B cell (primary cell): Measurements from ENCODE around the gene SLC44A2. TPM values are rescaled to one million over a fixed set of nuclear protein-coding genes. Genes with fewer than 3 reads are reported as not detected.
A peak's percentile ranks its signal among the peaks of the same experiment; 100 is the strongest.

Experiments
- ATAC-seq: fragments of 200-7000 bp; cut with Tn5 transposase; one replicate; pipeline ENCODE4 v1.10.0; 2021; ENCODE audit warnings: low read depth, mild to moderate bottlenecking, moderate number of reproducible peaks, moderate library complexity
- CTCF ChIA-PET: fragments of 350-600 bp; sonication (Branson Sonifier 250); formaldehyde crosslinking; loops from one replicate; lab custom pipeline; 2021; ENCODE audit warnings: antibody characterized with exemption, inconsistent platforms; lab: Charles Lee
- POLR2A ChIA-PET: fragments of 350-600 bp; sonication (Branson Sonifier 250); formaldehyde crosslinking; loops from one replicate; lab custom pipeline; 2021; ENCODE audit warnings: antibody characterized with exemption; lab: Charles Lee
- DNase-seq: peaks from one replicate; pipeline ENCODE4 v3.0.0; 2013
- H2AFZ ChIP-seq: 2 replicates; pipeline ENCODE4 v1.6.1; 2012; ENCODE audit warnings: mild to moderate bottlenecking, low read depth, low read length; ENCODE audit not compliant: insufficient read depth, poor library complexity, severe bottlenecking
- H3K27ac ChIP-seq, 2 donors: 1 replicate in 1 of 2; 2 replicates in 1 of 2; pipeline ENCODE4 v1.5.1; 2012 to 2013; ENCODE audit warnings: low read length in 2 of 2, mild to moderate bottlenecking in 2 of 2, moderate library complexity in 1 of 2
- H3K27me3 ChIP-seq, 4 experiments: fragments of 200-600 bp in 1 of 4; sonication (generic) in 1 of 4; replicated peaks in 1 of 4; 1 replicate in 2 of 4; 2 replicates in 2 of 4; pipeline versions ENCODE4 v1.6.1 to v1.7.0; 2013 to 2016; ENCODE audit warnings: low read length in 3 of 4, mild to moderate bottlenecking in 2 of 4, mixed read lengths in 1 of 4, moderate library complexity in 1 of 4; ENCODE audit not compliant: insufficient read depth in 4 of 4, control insufficient read depth in 3 of 4; ENCODE audit errors: control extremely low read depth in 1 of 4
- H3K36me3 ChIP-seq, 2 experiments: replicated peaks in 1 of 2; 1 replicate in 1 of 2; 2 replicates in 1 of 2; pipeline versions ENCODE4 v1.6.1 to v1.7.1; 2013; ENCODE audit warnings: low read length in 1 of 2; ENCODE audit not compliant: insufficient read depth in 2 of 2, control insufficient read depth in 1 of 2; ENCODE audit errors: control extremely low read depth in 1 of 2, extremely low read depth in 1 of 2
- H3K4me1 ChIP-seq, 2 donors: fragments of 200-600 bp in 1 of 2; sonication (generic) in 1 of 2; 1 replicate in 1 of 2; 2 replicates in 1 of 2; pipeline versions ENCODE4 v1.5.1 to v1.6.1; 2013 to 2017; ENCODE audit warnings: low read length in 2 of 2; ENCODE audit not compliant: control insufficient read depth in 2 of 2, insufficient read depth in 2 of 2
- H3K4me2 ChIP-seq: replicated peaks from 2 replicates; pipeline ENCODE3; 2012; ENCODE audit warnings: mild to moderate bottlenecking, low read depth, low read length; ENCODE audit not compliant: poor library complexity, severe bottlenecking
- H3K4me3 ChIP-seq, 5 experiments: fragments of 200-600 bp in 1 of 5; sonication (generic) in 1 of 5; 1 replicate in 3 of 5; 2 replicates in 2 of 5; pipeline versions ENCODE4 v1.5.1 to v1.7.0; 2011 to 2016; ENCODE audit warnings: low read length in 4 of 5, mild to moderate bottlenecking in 4 of 5, low read depth in 2 of 5, control low read depth in 1 of 5, moderate library complexity in 1 of 5; ENCODE audit not compliant: insufficient read depth in 1 of 5; ENCODE audit errors: control extremely low read depth in 1 of 5, extremely low read depth in 1 of 5
- H3K79me2 ChIP-seq: fragments of 200-600 bp; sonication (generic); one replicate; pipeline ENCODE4 v1.6.0; 2016; ENCODE audit warnings: low read length; ENCODE audit not compliant: control insufficient read depth, insufficient read depth
- H3K9ac ChIP-seq: fragments of 200-600 bp; sonication (generic); 2 replicates; pipeline ENCODE4 v1.6.1; 2017; ENCODE audit warnings: mild to moderate bottlenecking, low read length, moderate library complexity
- H3K9me3 ChIP-seq, 3 donors: one replicate each; pipeline versions ENCODE4 v1.6.1 to v1.7.1; 2013; ENCODE audit warnings: low read length in 2 of 3; ENCODE audit not compliant: control insufficient read depth in 2 of 3, insufficient read depth in 1 of 3; ENCODE audit errors: control extremely low read depth in 1 of 3
- H4K20me1 ChIP-seq: 2 replicates; pipeline ENCODE4 v1.6.0; 2012; ENCODE audit warnings: mild to moderate bottlenecking, low read length; ENCODE audit not compliant: insufficient read depth, control insufficient read depth, poor library complexity, severe bottlenecking
- H3K27ac Mint-ChIP-seq: one replicate; pipeline ENCODE4 v1.8.0; 2021; ENCODE audit warnings: mixed read lengths
- H3K27me3 Mint-ChIP-seq: one replicate; pipeline ENCODE4 v1.8.0; 2021; ENCODE audit warnings: mixed read lengths
- H3K4me1 Mint-ChIP-seq: one replicate; pipeline ENCODE4 v1.8.0; 2021; ENCODE audit warnings: mixed read lengths
- H3K4me3 Mint-ChIP-seq: one replicate; pipeline ENCODE4 v1.8.0; 2021; ENCODE audit warnings: mixed read lengths
- H3K9me3 Mint-ChIP-seq: one replicate; pipeline ENCODE4 v1.8.0; 2022; ENCODE audit warnings: mixed read lengths; ENCODE audit not compliant: insufficient read depth
- EZH2 ChIP-seq: IDR thresholded peaks from 2 replicates; pipeline ENCODE4 v1.6.1; 2012; ENCODE audit warnings: borderline replicate concordance, low read depth, mild to moderate bottlenecking, moderate library complexity, low read length; ENCODE audit not compliant: insufficient read depth, poor library complexity, severe bottlenecking
- WGBS: methylation state at CpG from one replicate; pipeline ENCODE4 v1.1.5; 2013; ENCODE audit warnings: missing lambda C conversion rate; ENCODE audit not compliant: insufficient coverage; 5-methylcytosine and 5-hydroxymethylcytosine counted together
- intact Hi-C: fragments of 100-400 bp; cut with micrococcal nuclease; formaldehyde crosslinking; loops from one replicate; pipeline ENCODE4 v1.10.0; 2022
- polyA plus RNA-seq: library from polyadenylated mRNA; depleted of rRNA; stranded (reverse); fragments of >200 nt; gene quantifications from 2 replicates; pipeline ENCODE4 v1.2.3, GENCODE V29; 2012
- total RNA-seq, 2 donors: library from RNA; stranded (reverse); fragments of 120-200 nt in 1 of 2; gene quantifications; 1 replicate in 1 of 2; 2 replicates in 1 of 2; pipeline versions ENCODE4 v1.2.3 to v1.2.4, GENCODE V29; 2013 to 2022
- TF ChIP-seq, protein P1 (sequence below): fragments of 200-600 bp; IDR thresholded peaks from one replicate; pipeline ENCODE4 v1.8.0; 2022; ENCODE audit warnings: antibody characterized with exemption, mild to moderate bottlenecking

SLC44A2 gene
- total and polyA plus RNA-seq, 2 donors (not counting 1 experiment from before 2014, with no cell fraction given) = 245 to 369 TPM

DNA sequence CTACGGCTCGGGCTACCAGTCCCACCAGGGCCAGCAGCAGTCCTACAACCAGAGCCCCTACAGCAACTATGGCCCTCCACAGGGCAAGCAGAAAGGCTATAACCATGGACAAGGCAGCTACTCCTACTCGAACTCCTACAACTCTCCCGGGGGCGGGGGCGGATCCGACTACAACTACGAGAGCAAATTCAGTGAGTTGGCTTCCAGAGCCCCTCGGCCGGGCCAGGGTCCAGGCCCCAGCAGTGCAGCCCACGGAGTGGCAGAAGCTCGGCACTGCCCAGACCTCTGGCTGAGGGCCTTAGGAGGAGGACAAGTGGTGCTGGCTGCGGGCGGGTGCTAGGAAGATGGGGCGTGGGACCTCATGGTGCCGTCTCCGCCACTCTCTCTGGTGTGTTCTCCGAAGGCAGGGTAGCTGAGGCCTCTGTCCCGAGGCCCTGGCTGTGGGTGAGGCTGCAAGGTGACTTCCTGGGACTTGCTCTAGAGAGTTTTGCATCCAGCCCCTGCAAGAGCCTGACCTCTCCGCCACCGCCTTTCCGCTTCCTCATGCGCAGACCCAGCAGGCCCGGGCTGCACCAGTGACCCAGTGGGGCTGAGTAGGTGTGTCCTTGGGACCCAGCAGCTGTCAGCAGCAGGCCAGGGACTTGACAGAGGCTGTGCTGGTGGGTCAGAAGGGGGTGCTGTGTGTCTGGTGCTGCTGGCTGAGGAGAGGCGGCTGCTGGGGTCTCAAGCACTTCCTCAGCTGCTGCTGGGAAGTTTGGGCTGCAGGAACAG, 62.4 kb downstream of the SLC44A2 start:
- Mint-ChIP-seq H3K4me1 (peaks cover 2% of the 10 kb centered on the region), H3K9me3 (no peaks in the 10 kb centered on the region), H3K27me3 (no peaks in the 10 kb centered on the region), H3K27ac (no peak overlapping the region), H3K4me3 (no peak overlapping the region)
- 97% methylated on average over 25 of the region's 25 CpGs for WGBS
- Histone ChIP-seq H3K4me1 (no peaks in the 10 kb centered on the region), H3K9me3 (no peaks in the 10 kb centered on the region), H3K27me3 (no peaks in the 10 kb centered on the region), H4K20me1 (peaks cover 74% of the 10 kb centered on the region), H3K9ac (no peak overlapping the region), H3K4me2 (no peak overlapping the region), H3K4me3 (no peak overlapping the region), H3K27ac (no peak overlapping the region), H2AFZ (no peak overlapping the region), H3K79me2 (peaks cover 18% of the 10 kb centered on the region), H3K36me3 (peaks cover 0 to 75% of the 10 kb centered on the region in 2 experiments)
- POLR2A ChIA-PET = no interaction called here
- DNase-seq (peak; percentile 29), ATAC-seq (no peak)
- intact Hi-C loops = no loop called here
- TF ChIP-seq, protein P1, sequence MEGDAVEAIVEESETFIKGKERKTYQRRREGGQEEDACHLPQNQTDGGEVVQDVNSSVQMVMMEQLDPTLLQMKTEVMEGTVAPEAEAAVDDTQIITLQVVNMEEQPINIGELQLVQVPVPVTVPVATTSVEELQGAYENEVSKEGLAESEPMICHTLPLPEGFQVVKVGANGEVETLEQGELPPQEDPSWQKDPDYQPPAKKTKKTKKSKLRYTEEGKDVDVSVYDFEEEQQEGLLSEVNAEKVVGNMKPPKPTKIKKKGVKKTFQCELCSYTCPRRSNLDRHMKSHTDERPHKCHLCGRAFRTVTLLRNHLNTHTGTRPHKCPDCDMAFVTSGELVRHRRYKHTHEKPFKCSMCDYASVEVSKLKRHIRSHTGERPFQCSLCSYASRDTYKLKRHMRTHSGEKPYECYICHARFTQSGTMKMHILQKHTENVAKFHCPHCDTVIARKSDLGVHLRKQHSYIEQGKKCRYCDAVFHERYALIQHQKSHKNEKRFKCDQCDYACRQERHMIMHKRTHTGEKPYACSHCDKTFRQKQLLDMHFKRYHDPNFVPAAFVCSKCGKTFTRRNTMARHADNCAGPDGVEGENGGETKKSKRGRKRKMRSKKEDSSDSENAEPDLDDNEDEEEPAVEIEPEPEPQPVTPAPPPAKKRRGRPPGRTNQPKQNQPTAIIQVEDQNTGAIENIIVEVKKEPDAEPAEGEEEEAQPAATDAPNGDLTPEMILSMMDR = no peak
- no peak for TF ChIP-seq EZH2
- CTCF ChIA-PET = interaction anchor here (0.6 kb wide), 1 partner anchor 43 kb away, joined by 3 read pairs; no protein-coding TSS in a partner anchor

DNA sequence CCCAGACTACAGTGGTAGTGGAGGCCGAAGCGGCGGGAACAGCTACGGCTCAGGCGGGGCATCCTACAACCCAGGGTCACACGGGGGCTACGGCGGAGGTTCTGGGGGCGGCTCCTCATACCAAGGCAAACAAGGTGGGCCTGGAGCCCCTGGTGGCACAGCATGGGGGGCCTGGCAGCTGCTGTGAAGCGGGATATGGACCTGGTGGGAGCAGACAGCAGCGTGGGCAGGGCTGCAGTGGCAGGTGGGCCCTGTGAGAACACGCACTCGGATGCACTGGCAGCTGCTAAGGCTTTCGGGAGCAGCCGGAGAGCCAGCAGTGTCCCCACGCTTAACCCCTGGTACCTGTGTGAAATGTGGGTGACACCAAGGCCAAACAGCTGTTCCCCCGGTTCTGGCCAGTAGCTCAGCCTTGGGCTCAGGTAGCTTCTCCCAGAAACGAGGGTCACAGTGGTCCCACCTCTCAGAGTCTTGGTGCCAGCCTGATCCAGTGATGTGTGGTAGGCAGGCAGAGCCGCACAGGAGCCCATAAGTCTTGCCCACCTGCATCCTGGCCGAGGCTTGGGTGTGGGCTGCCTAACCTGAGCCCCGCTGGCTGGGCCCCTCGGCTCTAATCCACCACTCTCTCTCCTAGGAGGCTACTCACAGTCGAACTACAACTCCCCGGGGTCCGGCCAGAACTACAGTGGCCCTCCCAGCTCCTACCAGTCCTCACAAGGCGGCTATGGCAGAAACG, 63.4 kb downstream of the SLC44A2 start:
- intact Hi-C loops = no loop called here
- H3K27ac ChIP-seq = no peak overlapping the region
- H4K20me1 ChIP-seq = peaks cover 70% of the 10 kb centered on the region
- H3K79me2 ChIP-seq = peaks cover 12% of the 10 kb centered on the region
- Mint-ChIP-seq H3K4me3 (no peak overlapping the region), H3K9me3 (no peaks in the 10 kb centered on the region), H3K27ac (no peak overlapping the region), H3K4me1 (peaks cover 3% of the 10 kb centered on the region), H3K27me3 (no peaks in the 10 kb centered on the region)
- no peak overlapping the region for H2AFZ ChIP-seq
- H3K4me3 ChIP-seq = no peak overlapping the region
- H3K9me3 ChIP-seq = no peaks in the 10 kb centered on the region
- peaks cover 0 to 65% of the 10 kb centered on the region in 2 experiments for H3K36me3 ChIP-seq
- POLR2A ChIA-PET = no interaction called here
- no peak overlapping the region for H3K4me2 ChIP-seq
- no peak for TF ChIP-seq EZH2
- TF ChIP-seq, protein P1 = no peak
- peak; percentile 25 for DNase-seq
- H3K9ac ChIP-seq = no peak overlapping the region
- H3K4me1 ChIP-seq = no peaks in the 10 kb centered on the region
- CTCF ChIA-PET = interaction anchor here (0.6 to 1.1 kb wide), 3 partner anchors 11 to 382 kb away, joined by 3 to 5 read pairs (median 3); no protein-coding TSS in a partner anchor
- no peaks in the 10 kb centered on the region for H3K27me3 ChIP-seq
- 98% methylated on average over 24 of the region's 27 CpGs for WGBS
- ATAC-seq = no peak
